Peyer's patch (tissue), 4 donors: ENCODE measurements around the gene EVC2.

Source experiments
- POLR2A ChIP-seq, 2 donors: fragments of 450-650 bp; IDR thresholded peaks; one replicate each; pipeline ENCODE4 v1.5.1; 2017; ENCODE audit warnings: antibody characterized with exemption in 2 of 2, mild to moderate bottlenecking in 2 of 2, moderate library complexity in 2 of 2
- TF ChIP-seq, protein P1 (sequence below), 6 experiments: fragments of 450-650 bp in 4 of 6; fragments of 200-600 bp in 2 of 6; sonication (generic) in 1 of 6; IDR thresholded peaks; one replicate each; pipeline ENCODE4 v1.5.1; 2017 to 2019; ENCODE audit warnings: antibody characterized with exemption in 6 of 6, mild to moderate bottlenecking in 3 of 6, moderate library complexity in 1 of 6

GRCh38 chr4:5632066-5632440 is 76.3 kb downstream of the EVC2 start:
- TF ChIP-seq, protein P1, sequence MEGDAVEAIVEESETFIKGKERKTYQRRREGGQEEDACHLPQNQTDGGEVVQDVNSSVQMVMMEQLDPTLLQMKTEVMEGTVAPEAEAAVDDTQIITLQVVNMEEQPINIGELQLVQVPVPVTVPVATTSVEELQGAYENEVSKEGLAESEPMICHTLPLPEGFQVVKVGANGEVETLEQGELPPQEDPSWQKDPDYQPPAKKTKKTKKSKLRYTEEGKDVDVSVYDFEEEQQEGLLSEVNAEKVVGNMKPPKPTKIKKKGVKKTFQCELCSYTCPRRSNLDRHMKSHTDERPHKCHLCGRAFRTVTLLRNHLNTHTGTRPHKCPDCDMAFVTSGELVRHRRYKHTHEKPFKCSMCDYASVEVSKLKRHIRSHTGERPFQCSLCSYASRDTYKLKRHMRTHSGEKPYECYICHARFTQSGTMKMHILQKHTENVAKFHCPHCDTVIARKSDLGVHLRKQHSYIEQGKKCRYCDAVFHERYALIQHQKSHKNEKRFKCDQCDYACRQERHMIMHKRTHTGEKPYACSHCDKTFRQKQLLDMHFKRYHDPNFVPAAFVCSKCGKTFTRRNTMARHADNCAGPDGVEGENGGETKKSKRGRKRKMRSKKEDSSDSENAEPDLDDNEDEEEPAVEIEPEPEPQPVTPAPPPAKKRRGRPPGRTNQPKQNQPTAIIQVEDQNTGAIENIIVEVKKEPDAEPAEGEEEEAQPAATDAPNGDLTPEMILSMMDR (IDR thresholded peaks at IDR 0.05) = no peak
- no peak for TF ChIP-seq POLR2A (IDR thresholded peaks at IDR 0.05)
